ENCODE results near the gene C4orf36. TPM values are rescaled to one million over a fixed set of nuclear protein-coding genes. Genes with fewer than 3 reads are reported as not detected.

C4orf36 gene
- total RNA-seq, 1 experiment from 2014 or later, result 0.12 TPM

DNA sequence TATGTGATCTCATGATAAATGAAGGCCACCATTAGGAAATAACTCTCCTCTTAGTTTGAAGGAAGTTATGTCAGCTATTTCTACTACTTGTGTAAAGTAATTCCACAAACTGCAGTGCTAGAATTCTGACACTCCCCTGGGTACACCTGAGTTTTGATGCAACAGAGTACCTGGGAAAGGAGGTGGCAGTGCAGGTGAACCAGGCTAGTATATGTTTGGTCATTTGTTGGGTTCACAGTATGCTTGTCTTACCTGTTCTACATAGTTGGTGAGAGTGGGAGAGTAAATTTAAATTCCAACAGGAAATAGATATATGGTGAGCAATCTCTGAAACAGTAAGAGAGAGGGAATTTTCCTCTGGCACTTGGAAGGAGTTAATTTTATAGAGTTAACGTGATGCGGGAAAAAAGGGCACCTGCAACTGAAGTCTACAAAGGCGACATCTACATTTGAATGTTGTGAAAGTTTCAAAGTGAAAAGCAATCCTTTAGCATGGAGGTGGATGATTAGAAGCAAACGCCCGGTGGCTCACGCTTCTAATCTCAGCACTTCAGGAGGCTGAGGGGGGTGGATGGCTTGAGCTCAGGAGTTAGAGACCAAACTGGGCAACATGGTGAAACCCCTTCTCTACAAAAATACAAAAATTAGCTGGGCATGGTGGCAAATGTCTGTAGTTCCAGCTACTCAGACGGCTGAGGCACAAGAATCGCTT lies 34.7 kb downstream of the C4orf36 start:
- no peak for DNase-seq (ENCODE audit: low read depth)

DNA sequence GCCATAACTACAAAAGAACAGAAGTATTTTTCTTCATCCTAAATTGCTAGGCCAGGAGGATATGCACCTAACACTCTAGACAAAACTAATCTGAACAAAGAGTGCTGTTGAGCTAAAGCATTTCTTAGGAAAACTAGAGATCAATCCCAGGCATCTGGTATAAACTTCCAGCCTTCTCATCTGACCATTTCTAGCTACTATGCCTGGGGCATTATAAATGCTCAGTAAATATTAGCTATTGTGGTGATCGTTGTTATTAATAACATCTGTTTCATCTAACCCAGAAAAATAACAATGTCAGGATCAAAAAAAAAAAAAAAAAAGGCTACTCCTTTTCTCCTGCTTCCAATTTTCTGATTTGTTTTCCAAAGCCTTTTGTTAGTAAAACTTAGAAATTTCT lies 35.3 kb downstream of the C4orf36 start:
- no peak for DNase-seq (ENCODE audit: low read depth)

DNA sequence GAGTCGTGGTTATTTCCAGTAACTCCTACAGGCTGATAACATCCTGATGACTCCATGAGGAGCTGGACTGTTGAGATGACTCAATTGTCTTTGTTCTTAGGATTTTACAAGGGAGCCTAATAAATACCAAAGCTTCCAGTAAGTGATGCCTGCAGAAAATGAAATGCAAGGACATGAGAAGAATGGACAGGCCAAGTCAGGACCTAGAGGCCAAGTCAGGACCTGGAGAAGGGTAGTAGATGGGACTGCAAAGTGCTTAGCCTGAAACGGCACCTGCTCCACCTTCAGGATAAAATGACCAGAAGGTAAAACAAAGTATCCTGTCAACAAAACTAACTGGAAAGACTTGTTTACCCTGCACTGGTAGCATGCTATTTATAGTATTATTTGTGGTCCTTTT lies 36.6 kb downstream of the C4orf36 start:
- DNase-seq (ENCODE audit: low read depth), result peak; percentile 84

- DNase-seq (ENCODE audit: low read depth), result no peak
Observed at GRCh38 chr4:86853209-86853608, 39.0 kb downstream of the C4orf36 start.

DNA sequence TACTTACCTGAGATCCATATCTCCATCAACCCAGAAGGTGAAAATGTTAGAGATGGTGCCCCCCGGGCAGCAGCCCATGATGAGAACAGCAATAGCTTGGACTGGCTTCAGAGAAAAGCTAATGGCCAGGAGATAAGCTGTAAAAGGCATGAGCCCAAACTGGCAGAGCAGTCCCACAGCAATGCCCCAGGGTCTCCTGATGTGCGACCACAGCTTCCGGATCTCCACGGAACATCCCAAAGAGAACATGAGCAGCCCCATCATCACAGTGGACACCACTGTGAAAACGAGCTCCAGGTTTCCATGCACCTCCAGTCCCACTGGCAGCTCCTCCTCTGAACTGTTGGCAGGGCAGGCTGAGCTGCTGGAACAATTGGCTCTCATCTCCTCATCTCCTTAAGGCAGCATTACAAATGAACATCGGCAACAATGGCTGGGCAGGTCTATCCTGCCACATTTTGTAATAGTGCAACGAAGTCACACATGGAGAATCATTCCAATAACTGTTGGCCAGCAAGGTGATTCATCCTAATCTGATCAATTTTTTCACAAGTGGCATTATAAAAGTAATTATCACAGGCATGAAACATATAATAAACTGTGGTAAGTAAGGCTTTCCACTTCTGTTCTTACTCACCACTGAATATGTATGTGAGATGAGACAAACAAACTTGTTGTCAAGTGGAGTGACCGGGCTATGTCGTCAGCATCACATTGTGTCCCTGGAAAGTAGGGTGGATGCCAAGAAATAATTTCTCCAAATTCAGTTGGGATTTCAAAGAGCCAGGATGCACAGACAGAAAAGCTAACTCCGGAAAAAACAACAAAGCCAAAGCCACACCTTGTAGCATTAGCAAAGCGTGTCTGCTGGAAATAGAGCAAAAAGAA lies 43.2 kb downstream of the C4orf36 start, which contains the start of gene SLC10A6:
TSS of gene SLC10A6 (minus strand) at position 653 of the 888 bp plus-strand sequence. CDS start at position 384, 269 bp downstream.
- peak; percentile 34 for DNase-seq (ENCODE audit: low read depth)

- DNase-seq (ENCODE audit: low read depth), result peak; percentile 50
Observed at GRCh38 chr4:86848136-86848535, 44.1 kb downstream of the C4orf36 start.

DNA sequence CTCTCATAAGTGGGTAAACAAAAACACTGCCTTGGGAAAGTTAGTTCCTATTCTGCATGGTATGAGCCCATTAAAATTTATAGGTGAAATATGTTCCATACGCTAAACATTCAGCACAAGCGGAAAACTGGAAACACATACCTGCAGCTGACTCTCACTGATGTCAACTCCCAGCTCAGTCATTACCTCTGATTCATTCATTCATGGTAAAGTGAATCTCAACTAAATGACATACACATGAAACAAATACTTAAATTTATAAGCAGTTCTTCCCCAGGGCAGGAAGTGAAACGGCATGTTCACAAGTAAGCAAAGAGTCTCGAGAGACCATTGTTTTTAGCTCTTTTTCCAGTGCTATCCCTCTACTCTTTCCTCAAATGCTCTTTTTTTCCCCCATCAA lies 44.7 kb downstream of the C4orf36 start:
- no peak for DNase-seq (ENCODE audit: low read depth)

DNA sequence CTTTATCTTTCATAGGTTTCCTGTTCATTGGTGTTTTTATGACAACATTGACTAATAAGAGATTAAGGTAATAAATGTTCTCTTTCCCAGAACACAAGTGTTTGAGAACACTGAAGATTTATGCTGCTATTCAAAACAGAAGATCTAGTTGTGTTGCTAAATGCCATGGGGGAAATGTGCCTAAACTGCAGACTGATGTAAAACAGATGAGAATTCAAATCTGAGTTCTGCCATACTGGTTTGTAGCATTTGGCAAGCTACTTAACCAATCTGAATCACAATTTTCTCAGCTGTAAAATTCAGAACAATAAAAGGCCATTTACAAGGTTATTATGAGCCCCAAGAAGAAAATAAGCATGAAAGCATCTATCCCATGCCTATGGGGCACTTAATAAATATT lies 45.3 kb downstream of the C4orf36 start:
- DNase-seq (ENCODE audit: low read depth), result no peak

DNA sequence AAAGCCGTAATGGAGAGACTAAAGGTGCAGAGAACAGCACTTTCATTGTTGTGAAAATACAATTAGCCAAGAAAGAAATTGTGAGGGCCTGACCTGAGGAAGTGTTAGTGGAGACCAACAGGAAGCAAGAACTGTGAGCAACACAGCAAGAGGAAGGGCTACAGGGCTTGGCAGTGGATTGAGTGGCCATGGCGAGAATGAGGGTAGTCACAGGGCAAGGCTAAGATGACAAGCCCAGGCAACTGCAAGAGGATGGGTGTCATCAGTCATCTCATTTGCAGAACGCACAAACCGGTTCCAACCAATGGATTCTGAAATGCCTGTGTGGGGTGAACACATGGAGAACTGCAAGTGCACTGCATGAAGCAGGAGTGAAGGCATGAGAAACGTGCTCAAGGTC lies 46.6 kb downstream of the C4orf36 start:
- no peak for DNase-seq (ENCODE audit: low read depth)

GRCh38 chr4:86841309-86841708 lies 50.9 kb downstream of the C4orf36 start:
- DNase-seq (ENCODE audit: low read depth), result no peak

GRCh38 chr4:86840858-86841257 lies 51.4 kb downstream of the C4orf36 start:
- no peak for DNase-seq (ENCODE audit: low read depth)

DNA sequence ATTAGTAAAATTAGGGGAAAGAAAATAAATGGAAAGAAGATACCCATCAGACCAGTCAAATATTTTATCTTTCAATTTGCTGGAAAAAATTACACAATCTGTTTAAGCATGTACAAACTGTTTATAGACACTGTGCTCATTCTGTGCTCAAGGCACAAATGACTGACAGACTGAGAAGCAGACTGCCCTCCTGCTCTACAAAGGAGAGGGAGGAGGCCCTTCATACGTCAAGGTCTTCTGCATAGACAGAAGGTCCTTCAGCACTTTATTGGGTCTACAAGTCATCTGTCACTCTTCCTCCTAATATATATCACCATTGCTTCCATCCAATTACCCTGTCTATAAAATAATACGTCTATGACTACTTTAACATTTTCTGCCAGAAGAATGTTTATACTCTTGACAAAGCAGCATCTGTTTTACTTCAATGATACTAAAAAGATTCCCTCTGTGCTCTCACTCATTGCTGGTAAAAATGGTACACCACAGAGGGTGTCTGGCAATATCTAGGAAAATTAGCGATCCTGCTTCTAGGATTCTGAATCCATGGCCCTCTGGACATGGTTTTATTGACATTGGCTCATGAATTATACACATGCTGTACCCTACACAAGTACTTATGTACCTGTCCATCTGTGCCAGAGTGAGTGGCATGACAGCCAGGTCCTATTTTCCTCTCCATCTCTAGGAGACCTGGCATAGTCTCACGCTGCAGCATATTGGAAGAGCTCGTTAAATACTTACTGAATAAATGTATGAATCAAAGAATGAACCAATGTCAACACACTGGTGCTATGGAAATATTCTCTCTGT lies 54.3 kb downstream of the C4orf36 start:
- DNase-seq (ENCODE audit: low read depth), result no peak

GRCh38 chr4:86835677-86836076 lies 56.5 kb downstream of the C4orf36 start:
- DNase-seq (ENCODE audit: low read depth), result no peak

GRCh38 chr4:86834901-86835300 lies 57.3 kb downstream of the C4orf36 start:
- DNase-seq (ENCODE audit: low read depth), result peak; percentile 93

DNA sequence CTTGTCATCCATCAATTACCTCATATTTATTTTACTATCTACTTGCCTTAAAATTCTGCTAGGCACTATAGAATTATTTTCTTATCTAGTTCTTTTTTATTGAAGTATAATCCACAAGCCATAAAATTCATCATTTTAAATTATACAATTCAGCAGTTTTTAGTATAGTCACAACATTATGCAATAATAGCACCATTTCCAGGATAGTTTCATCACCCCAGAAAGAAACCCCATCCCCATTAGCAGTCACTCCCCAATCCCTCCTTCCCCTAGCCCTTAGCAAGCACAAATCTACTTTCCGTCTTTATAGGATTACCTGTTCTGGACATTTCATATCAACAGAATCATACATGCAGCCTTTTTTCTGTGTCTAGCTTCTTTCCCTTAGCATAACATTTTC lies 58.6 kb downstream of the C4orf36 start:
- DNase-seq (ENCODE audit: low read depth), result no peak

GRCh38 chr4:86831262-86832130 lies 60.7 kb downstream of the C4orf36 start:
- DNase-seq (ENCODE audit: low read depth), result peak; percentile 96

Other genes with a start within 250 kb of the C4orf36 start
- gene SLC10A6, start 43.0 kb downstream of the C4orf36 start, total RNA-seq (2014; rRNA removed; shearing (Covaris generic)), result not detected in 2 replicates
- gene AFF1, start 42.6 kb upstream of the C4orf36 start, total RNA-seq (2014; rRNA removed; shearing (Covaris generic)), result 7.6 and 17.1 TPM in 2 replicates

All from M059J (cell line).